Aorta (tissue), 5 donors: ENCODE data around the gene CAND1. TPM values are rescaled to one million over a fixed set of nuclear protein-coding genes. Genes with fewer than 3 reads are reported as not detected.

Source experiments
- ATAC-seq: fragments of 200-7000 bp; cut with Tn5 transposase; one replicate; pipeline ENCODE4 v1.9.1; 2022; ENCODE audit warnings: moderate library complexity; ENCODE audit not compliant: low FRiP score
- DNase-seq, 2 donors: peaks; one replicate each; pipeline ENCODE4 v3.0.0-alpha.2; 2020
- H3K27ac ChIP-seq, 2 donors: one replicate each; pipeline ENCODE4 v1.5.1; 2013; ENCODE audit warnings: low read length in 2 of 2, mild to moderate bottlenecking in 2 of 2, moderate library complexity in 2 of 2, control low read depth in 1 of 2, inconsistent platforms in 1 of 2, low read depth in 1 of 2
- H3K27me3 ChIP-seq, 2 donors: one replicate each; pipeline ENCODE4 v1.6.1; 2013; ENCODE audit warnings: control low read depth in 1 of 2, low read length in 1 of 2, mild to moderate bottlenecking in 1 of 2, moderate library complexity in 1 of 2; ENCODE audit not compliant: insufficient read depth in 2 of 2, control insufficient read depth in 1 of 2
- H3K36me3 ChIP-seq, 2 donors: one replicate each; pipeline ENCODE4 v1.6.1; 2013; ENCODE audit warnings: control low read depth in 1 of 2, low read length in 1 of 2, mild to moderate bottlenecking in 1 of 2; ENCODE audit not compliant: insufficient read depth in 2 of 2, control insufficient read depth in 1 of 2
- H3K4me1 ChIP-seq, 2 donors: one replicate each; pipeline ENCODE4 v1.6.1; 2013; ENCODE audit warnings: low read length in 2 of 2, control low read depth in 1 of 2, mild to moderate bottlenecking in 1 of 2, moderate library complexity in 1 of 2; ENCODE audit not compliant: insufficient read depth in 2 of 2, control insufficient read depth in 1 of 2
- H3K4me3 ChIP-seq, 2 donors: one replicate each; pipeline ENCODE4 v1.5.1; 2013; ENCODE audit warnings: low read length in 2 of 2, control low read depth in 1 of 2, mild to moderate bottlenecking in 1 of 2
- H3K9me3 ChIP-seq: one replicate; pipeline ENCODE4 v1.6.1; 2013; ENCODE audit warnings: mild to moderate bottlenecking, low read length; ENCODE audit not compliant: control insufficient read depth
- WGBS, 2 donors: extraction: QIAGEN DNeasy Blood & Tissue Kit; methylation state at CpG; one replicate each; pipeline ENCODE4 v1.1.7; 2013; 5-methylcytosine and 5-hydroxymethylcytosine counted together
- intact Hi-C, 2 donors: fragments of 100-400 bp; cut with DNase I; formaldehyde crosslinking; loops; one replicate each; pipeline versions ENCODE4 v1.14.2 to v1.15.0; 2022
- polyA plus RNA-seq, 2 donors: library from polyadenylated mRNA; stranded (reverse); fragments of 200-250 nt; gene quantifications; one replicate each; pipeline ENCODE4 v1.2.3, GENCODE V29; 2013
- total RNA-seq, 2 donors: library from RNA; stranded (reverse); fragmentation: NEBNext Ultra II Directional; extraction: Animal tissue kit (Norgen Biotek cat#: 25700); gene quantifications; one replicate each; pipeline ENCODE4 v1.2.1, GENCODE V29; 2021
- donor health status: healthy with polysubstance abuse.
- donor health status: Bipolar disorder and iron deficiency.
- donor health status: DM: no; HTN: no; CAD: no.
- donor health status: DM: no; HTN: no; CAD: no.
- donor health status: DM: yes; HTN: yes; CAD: no.

The CAND1 gene
- total and polyA plus RNA-seq, 4 donors, result 10.9 to 113 (median 54.3) TPM

- intact Hi-C loops, result no loop called here
- WGBS, 2 donors, result 75 to 76% methylated on average over 3 of the region's 3 CpGs
- ATAC-seq (no peak), DNase-seq (no peak)
- no peaks in the 10 kb centered on the region for H3K27me3 ChIP-seq
- no peak overlapping the region for H3K4me3 ChIP-seq
- H3K4me1 ChIP-seq, result no peaks in the 10 kb centered on the region
- no peaks in the 10 kb centered on the region for H3K36me3 ChIP-seq
- H3K27ac ChIP-seq, result no peak overlapping the region
- no peaks in the 10 kb centered on the region for H3K9me3 ChIP-seq
Observed at GRCh38 chr12:67251012-67251411, 18.1 kb upstream of the CAND1 start.

- WGBS, 2 donors, result 89 to 91% methylated on average over 12 of the region's 12 CpGs
- H3K27me3 ChIP-seq, result no peaks in the 10 kb centered on the region
- no peak overlapping the region for H3K27ac ChIP-seq
- no peaks in the 10 kb centered on the region for H3K9me3 ChIP-seq
- no peak overlapping the region for H3K4me3 ChIP-seq
- no peaks in the 10 kb centered on the region for H3K4me1 ChIP-seq
- no peak for ATAC-seq
- H3K36me3 ChIP-seq, result no peaks in the 10 kb centered on the region
- intact Hi-C loops, result no loop called here
- DNase-seq, result no peak
Observed at GRCh38 chr12:67254372-67255026, 14.7 kb upstream of the CAND1 start.

DNA sequence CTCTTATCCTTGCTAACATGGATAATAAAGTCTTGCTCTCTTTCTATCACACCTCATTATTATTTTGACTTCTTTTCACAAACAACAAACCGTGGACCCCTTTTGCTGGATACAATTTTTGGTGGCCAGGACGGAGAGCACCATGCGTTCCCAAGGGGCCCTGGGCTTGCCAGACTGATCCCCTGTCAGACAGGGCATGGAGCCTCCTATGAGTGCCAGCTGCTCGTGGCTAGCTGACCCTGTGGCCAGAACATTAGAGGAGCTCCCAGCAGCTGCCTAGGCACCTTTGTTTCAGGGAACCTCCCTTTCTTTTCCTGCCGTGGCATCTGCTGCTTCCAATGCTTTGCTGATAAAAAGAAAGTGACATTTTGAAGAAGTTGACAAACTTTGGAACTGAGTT, 12.5 kb upstream of the CAND1 start:
- ATAC-seq (no peak), DNase-seq (no peak)
- H3K27ac ChIP-seq, result no peak overlapping the region
- H3K9me3 ChIP-seq, result no peaks in the 10 kb centered on the region
- no peaks in the 10 kb centered on the region for H3K36me3 ChIP-seq
- H3K4me1 ChIP-seq, result no peaks in the 10 kb centered on the region
- intact Hi-C loops, result no loop called here
- H3K4me3 ChIP-seq, result no peak overlapping the region
- H3K27me3 ChIP-seq, result no peaks in the 10 kb centered on the region
- WGBS, 2 donors, result 67 to 72% methylated on average over 5 of the region's 5 CpGs

- no peak overlapping the region for H3K4me3 ChIP-seq
- ATAC-seq, result no peak
- H3K9me3 ChIP-seq, result no peaks in the 10 kb centered on the region
- WGBS, 2 donors, result 55 to 60% methylated on average over 5 of the region's 5 CpGs
- DNase-seq, result no peak
- H3K27me3 ChIP-seq, result no peaks in the 10 kb centered on the region
- no peaks in the 10 kb centered on the region for H3K36me3 ChIP-seq
- H3K4me1 ChIP-seq, result no peaks in the 10 kb centered on the region
- no peak overlapping the region for H3K27ac ChIP-seq
- intact Hi-C loops, result loop anchor here in 1 of 2 donors (10.0 kb wide), 1 partner anchor 381 kb away; the partner anchor contains the start of gene DYRK2
Observed at GRCh38 chr12:67263471-67263870, 5.7 kb upstream of the CAND1 start.

DNA sequence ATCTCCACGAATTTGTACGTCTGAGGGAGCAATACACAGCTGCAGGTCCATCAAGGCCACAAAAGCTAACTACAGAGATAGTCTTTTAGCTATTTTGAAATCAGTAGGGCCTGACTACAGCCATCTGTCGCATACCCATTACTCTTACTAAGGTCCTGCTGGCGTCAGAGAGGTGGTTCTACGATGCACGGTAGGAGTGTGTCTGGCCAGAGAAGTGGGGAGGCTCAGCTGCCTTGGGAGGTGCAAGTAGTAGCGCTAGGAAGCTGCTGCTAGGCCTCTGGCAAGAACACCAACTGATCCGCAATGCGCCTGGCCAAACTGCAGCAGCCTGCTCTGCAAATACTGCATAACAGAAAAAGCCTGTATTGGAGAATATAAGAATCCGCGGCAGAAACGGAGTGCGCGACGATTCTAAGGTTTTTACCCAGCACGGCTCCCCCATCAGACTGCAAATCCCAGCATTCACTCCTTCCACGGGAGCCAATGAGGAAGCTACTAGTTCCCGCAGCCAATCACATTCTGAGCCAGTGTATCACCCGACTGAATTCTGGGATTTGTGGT, 743 bp upstream of the CAND1 start:
- Histone ChIP-seq H3K4me1 (peaks cover 0 to 3% of the 10 kb centered on the region in 2 donors), H3K27ac (peak overlapping the region; percentile 36 to 83), H3K36me3 (no peaks in the 10 kb centered on the region), H3K27me3 (no peaks in the 10 kb centered on the region), H3K4me3 (peak overlapping the region; percentile 46 to 72), H3K9me3 (no peaks in the 10 kb centered on the region)
- peak; percentile 96 for ATAC-seq
- 1% methylated on average over 19 of the region's 19 CpGs for WGBS, 2 donors
- DNase-seq, result peak; percentile 88 to 89
- intact Hi-C loops, result loop anchor here in 1 of 2 donors (10.0 kb wide), 1 partner anchor 376 kb away; the partner anchor contains the start of gene DYRK2

DNA sequence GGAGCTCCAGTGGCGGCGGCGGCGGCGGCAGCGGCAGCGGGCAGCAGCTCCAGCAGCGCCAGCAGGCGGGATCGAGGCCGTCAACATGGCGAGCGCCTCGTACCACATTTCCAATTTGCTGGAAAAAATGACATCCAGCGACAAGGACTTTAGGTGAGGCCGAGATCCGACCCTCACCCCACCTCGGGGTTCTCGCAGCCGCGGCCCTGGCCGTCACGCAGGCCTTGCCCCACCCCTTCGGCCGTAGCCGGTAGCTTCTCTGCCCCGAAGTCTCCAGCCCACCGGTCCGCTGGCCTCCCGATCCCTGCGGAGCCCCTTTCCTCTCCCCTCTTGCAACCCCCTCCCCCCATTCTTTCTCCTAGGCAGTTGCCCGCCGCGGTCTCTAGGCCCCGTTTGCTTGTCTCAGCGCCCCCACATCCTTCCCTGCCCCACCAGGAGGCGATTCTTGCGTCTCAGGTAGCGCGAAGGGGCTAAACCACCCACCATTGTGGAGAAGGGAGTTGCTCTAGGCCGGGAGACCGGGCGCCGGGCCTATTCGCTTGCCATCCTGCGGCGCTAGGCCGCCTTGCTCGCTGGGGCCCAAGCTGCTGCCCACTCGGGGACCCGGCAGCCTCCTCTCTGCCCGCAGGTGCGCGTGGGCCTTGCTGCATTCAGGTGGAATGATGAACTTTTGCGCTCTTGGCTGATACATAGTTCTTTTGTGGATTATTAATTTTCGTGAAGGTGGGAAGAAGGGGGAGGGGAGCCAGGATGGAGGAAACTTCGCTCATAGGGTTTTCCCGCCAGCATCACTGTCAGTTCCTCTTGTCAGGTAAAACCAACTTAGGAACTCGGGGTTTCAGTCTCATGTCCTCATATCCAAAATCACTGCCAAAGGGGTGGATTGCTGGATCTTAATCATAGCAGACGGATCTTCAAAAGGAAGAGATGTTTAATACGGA, 745 bp downstream of the CAND1 start:
- H3K4me3 ChIP-seq, result peak overlapping the region; percentile 64 to 91
- DNase-seq (peak; percentile 66 to 80), ATAC-seq (peak; percentile 12)
- no peaks in the 10 kb centered on the region for H3K27me3 ChIP-seq
- peak overlapping the region; percentile 80 to 95 for H3K27ac ChIP-seq
- 0 to 1% methylated on average over 60 to 61 of the region's 61 CpGs for WGBS, 2 donors
- intact Hi-C loops, result loop anchor here (5.0 to 10.0 kb wide), 2 partner anchors 375 to 382 kb away; partner anchors contain the start of gene DYRK2 (in 1 of the 2)
- H3K4me1 ChIP-seq, result peaks cover 0 to 5% of the 10 kb centered on the region in 2 donors
- no peaks in the 10 kb centered on the region for H3K36me3 ChIP-seq
- H3K9me3 ChIP-seq, result no peaks in the 10 kb centered on the region

GRCh38 chr12:67270622-67271021, 1.5 kb downstream of the CAND1 start:
- 1% methylated on average over 6 of the region's 6 CpGs for WGBS, 2 donors
- DNase-seq (no peak), ATAC-seq (no peak)
- Histone ChIP-seq H3K4me3 (peak overlapping the region; percentile 64 to 91), H3K27me3 (no peaks in the 10 kb centered on the region), H3K36me3 (no peaks in the 10 kb centered on the region), H3K9me3 (no peaks in the 10 kb centered on the region), H3K4me1 (peaks cover 0 to 5% of the 10 kb centered on the region in 2 donors), H3K27ac (peak overlapping the region in 1 of 2 donors; percentile 37)
- intact Hi-C loops, result loop anchor here in 1 of 2 donors (5.0 kb wide), 1 partner anchor 382 kb away; no protein-coding TSS in a partner anchor

DNA sequence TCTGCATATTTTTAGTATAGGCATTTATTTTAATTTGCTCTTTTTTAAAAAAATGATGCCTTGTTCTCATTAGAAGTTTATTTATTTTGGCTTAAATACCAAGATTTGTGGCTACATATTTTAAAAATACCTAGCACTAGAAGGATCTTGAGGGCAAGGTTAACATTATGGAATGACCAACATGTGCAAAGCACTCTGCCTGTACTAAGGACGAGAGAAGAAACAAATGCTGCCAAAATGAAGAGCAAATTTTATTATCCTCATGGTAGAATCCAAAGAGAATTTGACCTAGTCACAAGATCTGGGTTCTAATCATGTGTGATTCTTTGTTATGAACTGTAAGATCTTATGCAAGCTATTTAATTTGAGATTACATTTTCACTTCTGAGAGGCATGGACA, 2.8 kb downstream of the CAND1 start:
- no peak overlapping the region for H3K27ac ChIP-seq
- H3K9me3 ChIP-seq, result no peaks in the 10 kb centered on the region
- intact Hi-C loops, result loop anchor here in 1 of 2 donors (5.0 kb wide), 1 partner anchor 380 kb away; no protein-coding TSS in a partner anchor
- no peak for DNase-seq
- H3K27me3 ChIP-seq, result no peaks in the 10 kb centered on the region
- H3K36me3 ChIP-seq, result no peaks in the 10 kb centered on the region
- H3K4me3 ChIP-seq, result no peak overlapping the region
- peaks cover 0 to 11% of the 10 kb centered on the region in 2 donors for H3K4me1 ChIP-seq
- no peak for ATAC-seq
- 17% methylated on average over 1 of the region's 1 CpG for WGBS, 2 donors
